GM18951 (cell line): ENCODE results near the gene ANKS1B.

Experiments used
- POLR2A ChIP-seq: IDR thresholded peaks from 4 replicates; pipeline ENCODE4 v1.6.1; 2011; ENCODE audit warnings: mild to moderate bottlenecking; ENCODE audit not compliant: insufficient read length, insufficient read depth; ENCODE audit errors: extremely low read depth
- in situ Hi-C: fragments of 300-500 bp; cut with MboI; formaldehyde crosslinking; loops from one replicate; pipeline ENCODE4 v1.12.0; 2022; ENCODE audit warnings: low sequenced_read_pairs, mixed read lengths, inconsistent platforms; ENCODE audit not compliant: unreplicated experiment

Gene ANKS1B

DNA sequence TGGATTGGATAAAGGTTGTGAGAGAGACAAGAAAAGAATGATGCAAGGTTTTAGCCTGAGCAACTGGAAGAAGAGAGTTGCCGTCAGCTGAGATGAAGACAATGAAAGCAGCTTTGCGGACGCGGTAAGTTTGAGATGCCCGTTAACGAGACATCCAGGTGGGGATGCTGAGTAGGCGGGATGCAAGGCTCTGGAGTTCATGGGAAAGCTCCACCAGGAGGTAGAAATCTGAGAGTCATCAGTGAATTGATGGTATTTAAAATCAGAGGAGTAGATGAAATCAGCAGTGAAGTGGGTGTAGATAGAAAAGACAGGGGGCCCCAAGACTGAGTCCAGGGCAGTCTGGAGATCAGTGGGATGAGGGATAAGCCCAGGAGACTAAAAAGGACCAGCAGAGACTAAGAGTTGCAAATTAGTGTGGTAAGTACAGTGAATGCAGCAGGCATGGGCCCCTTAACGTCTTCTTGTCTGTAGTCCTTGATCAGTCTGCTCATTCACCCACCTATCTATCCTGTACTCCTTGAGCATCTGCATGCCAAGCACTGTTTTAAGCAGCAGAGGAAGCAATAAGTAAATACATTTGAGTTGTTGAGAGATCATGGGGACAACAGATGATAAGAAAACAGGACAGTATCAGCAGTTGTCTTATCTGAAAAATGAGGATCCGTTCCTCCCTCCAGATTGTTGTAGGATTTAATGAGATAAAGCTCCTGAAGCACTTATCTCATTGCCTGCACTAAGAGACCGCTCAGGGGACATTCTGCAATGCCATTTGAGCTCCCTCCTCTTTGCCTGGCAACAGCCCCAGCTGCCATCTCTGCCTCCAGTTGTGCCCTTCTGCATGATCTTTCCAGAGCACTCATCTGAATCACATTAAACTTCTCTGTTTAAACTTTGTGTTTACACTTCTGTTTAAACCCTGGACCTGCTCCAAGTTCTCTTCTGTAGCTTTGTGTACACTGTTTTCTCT is 1248.1 kb downstream of the ANKS1B start:
- in situ Hi-C loops = no loop called here
- no peak for TF ChIP-seq POLR2A

DNA sequence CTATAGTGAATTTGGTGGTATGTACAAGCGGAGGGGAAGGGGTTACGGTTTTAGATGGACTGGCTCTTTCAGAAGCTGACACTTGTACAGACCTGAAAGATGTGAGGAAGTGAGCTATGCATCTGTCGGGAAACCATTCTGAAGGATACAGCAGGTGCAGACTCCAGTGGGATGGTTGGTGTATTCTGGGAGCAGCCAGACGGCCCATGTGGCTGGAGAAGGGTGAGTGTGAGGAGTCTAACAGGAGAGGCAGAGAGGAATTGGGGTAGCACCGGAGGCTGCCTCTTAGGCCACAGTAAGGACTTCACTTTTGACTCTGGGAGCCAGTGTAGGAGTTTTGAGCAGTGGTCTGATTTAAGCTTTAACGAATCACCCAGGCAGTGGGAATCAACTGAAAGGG is 1248.9 kb downstream of the ANKS1B start:
- in situ Hi-C loops = no loop called here
- no peak for TF ChIP-seq POLR2A

DNA sequence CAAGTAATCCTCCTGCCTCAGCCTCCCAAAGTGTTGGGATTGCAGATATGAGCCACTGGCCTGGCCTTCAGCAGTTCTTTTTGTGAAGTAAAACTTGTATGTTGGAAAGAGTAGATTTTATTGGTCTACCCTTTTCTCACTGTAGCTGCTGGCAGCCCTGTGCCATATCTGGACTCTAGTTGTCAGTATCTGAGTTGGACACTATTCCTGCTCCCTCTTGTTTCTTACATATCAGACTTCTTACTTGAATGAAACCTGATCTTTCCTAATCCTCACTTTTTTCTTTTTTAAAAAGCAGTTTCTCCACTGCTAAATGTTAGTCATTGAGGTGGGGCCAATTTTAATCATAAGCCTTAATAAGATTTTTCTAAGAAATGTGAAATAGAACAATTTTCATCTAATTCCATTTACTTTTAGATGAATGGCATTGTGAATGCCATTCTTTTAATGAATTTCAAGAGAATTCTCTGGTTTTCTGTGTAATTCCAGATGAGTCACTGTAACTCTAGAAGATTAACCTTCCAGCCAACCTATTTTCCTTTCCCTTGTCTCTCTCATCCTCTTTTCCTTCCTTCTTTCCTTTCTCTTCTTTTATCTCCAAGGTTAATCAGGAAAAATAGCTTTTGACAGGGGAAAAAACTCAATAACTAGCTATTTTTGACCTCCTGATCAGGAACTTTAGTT is 1250.9 kb downstream of the ANKS1B start:
- TF ChIP-seq POLR2A = no peak
- in situ Hi-C loops = no loop called here

DNA sequence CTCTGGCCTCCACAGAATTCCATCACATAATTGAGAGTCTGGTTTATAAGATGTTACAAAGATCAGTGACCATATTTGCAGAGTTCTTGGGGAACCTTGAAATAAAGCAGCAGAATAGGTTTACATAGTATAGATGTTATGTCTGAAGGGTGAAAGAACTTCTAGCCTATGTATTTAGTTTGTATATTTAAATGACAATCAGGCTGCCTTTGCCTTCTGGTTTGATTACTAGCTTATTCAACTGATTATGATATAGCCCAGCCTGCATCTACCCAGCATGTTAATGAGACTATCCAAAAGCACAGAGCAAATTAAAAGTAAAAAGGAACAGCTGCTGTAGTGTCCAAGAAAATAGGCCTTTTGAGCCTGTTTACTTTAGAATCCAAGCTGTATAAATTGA is 1254.3 kb downstream of the ANKS1B start:
- in situ Hi-C loops = no loop called here
- TF ChIP-seq POLR2A = no peak

DNA sequence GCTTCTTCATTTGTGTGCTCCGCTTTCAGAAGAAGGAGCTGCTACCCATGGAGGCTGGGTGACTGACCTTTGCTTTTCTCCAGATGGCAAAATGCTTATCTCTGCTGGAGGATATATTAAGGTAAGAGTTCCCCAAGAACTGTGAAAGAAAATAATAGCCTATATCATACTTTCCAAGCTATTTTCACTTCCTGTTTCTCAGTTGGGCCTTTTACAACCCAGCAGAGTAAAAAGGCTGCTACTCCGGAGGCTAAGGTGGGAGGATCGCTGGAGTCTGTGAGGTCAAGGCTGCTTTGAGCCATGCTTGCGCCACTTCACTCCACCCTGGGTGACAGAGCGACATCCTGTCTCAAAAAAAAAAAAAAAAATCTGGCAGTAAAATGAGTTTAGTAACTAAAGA is 1257.5 kb downstream of the ANKS1B start:
- TF ChIP-seq POLR2A = no peak
- in situ Hi-C loops = no loop called here

DNA sequence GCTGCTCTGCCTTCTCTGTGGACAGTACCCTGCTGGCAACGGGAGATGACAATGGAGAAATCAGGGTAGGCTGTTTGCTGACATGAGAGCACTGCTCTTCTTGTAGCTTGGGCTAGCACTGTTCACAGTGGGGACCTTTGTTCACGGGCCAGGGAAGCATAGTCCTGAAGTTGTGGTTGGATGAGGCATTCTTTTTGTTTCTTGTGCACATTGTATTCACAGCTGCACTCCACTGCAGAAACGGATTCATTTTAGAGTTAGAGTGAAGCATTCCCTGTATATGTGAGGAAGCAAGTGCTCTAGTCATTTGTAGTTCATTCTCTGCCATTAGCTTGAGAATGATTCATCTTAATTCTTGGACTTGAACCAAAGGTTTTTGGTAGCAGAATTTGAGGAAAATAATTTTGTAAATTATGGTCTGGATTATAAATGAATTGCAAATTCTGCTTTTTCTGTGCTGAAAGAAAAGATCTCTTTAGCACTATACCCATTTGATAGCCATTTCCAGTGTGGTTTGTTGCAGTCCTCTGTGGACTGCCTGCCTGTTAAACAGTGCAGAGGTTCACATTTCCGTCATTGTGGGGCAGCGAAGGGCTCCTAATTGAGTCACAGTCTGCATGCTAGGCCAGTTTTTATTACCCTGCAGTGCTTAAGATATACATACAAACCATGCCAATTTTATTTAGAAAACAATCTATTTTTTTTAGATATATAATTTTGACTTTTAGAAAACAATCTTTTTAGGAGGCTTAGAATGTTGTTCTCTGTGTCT is 1259.1 kb downstream of the ANKS1B start:
- in situ Hi-C loops = no loop called here
- no peak for TF ChIP-seq POLR2A

DNA sequence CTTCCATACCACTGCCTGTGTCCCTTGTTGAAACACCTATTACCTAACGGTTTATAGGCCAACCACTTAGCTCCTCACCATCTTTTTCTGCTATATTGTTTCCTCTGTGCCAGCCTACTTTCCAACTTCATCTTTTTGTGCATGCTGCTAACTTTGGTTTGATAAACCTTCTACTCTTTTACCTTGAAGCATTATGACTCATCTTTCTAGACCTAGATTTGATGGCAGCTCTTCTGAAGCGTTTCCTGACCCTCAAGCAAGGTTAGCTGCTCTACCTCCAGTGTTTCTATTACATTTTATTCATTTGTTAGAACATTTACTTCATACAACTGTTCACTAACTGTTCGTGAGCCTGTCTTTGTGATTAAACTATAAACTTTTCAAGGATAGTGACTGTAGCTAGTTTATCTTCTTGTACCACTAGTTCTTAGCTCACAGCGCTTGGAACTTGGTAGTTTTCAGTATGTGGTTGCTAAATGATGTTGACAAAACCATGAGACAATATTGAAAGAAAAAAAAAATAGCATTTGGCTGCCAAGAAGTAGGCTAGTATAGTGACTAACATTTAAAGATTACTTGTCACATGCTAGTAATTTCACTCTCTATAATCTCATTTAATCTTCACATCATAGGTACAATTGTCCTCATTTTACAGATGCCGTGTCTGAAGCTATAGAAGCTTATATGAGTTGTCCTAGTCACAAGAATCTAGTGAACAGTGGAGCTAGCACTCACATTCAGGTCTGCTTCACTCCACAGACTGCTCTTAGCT is 1260.2 kb downstream of the ANKS1B start:
- no peak for TF ChIP-seq POLR2A
- in situ Hi-C loops = no loop called here

DNA sequence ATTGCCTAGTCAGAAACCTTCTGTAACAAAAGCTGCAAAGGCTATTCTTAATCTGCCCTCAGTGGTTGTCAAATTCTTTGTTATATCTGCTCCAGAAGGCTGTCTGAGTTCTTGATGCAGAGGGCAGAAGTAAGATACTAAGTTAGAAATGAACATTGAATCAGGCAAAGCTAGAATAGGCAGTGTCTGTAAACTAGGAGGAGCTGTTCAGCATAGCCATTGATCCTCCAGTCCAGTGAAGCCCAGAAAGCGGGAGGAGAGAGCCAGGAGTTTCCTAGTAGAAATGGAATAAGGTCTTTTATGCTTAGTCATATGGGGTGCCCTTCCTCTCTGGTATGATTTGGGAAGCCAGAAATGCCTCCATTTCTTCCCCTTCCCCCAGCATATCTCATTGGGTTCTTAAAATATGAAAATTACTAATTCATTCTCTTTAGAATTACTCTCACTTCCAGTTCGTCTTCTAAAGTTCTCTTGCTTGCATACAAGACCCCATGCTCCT is 1263.5 kb downstream of the ANKS1B start:
- no peak for TF ChIP-seq POLR2A
- in situ Hi-C loops = no loop called here

DNA sequence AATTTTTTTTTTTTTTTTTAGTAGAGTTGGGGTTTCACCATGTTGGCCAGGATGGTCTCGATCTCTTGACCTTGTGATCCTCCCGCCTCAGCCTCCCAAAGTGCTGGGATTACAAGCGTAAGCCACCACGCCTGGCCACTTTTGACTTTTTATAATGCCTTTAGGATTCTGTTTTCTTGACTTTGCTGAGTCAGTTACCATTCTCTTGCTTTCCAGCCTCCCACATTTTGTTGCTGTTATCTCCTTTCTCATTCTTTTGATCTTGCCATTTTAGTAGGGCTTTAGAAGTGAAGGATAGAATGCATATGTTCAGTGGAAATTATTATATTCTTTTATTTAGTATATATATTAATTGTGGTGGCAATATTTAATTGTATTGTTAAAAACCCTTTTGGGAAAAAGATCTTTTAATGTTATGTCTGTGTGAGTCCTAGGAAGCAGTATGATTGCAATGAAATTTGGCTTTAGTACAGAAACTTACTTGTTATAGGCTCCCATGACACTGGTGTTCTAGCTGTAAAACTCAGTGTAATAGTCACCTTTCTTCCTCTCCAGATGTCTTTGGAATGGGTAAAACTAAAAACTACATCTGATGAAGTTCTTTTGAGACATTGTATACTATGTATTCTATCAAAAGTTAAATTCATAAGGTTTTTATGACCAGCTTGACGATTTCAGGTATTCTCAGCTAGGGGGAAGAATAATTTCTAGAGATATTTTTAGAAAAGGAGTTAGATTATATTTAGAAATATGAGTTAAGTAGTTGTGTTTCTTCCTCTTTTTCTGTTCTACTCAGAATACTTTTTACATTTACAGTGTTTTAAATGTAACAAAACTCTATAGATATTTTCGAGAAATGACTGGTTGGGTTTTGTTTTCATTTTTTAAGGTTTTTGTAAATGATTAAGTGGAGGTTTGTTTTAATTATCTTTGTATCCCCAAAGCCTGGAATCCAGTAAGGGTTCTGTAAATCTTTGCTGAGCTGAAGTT is 1264.9 kb downstream of the ANKS1B start:
- TF ChIP-seq POLR2A = no peak
- in situ Hi-C loops = no loop called here

DNA sequence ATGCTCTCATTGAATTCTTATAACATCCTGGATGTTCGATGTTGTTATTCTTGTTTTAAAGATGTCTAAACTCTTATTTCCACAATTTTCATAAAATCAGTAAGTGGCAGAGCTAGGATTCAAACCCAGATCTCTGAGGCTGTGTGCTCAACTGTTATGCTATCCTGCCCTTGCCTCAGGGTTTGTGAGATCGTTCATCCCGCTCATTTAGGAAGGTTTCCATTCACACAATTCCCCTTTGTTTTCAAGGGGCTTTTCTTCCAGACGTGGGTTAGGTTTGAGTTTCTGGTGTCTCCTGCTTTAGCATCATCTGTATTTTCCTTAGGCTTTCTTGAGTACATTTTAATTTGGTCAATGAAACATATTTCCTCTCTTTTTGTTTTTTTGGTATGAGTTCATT is 1270.3 kb downstream of the ANKS1B start:
- TF ChIP-seq POLR2A = no peak

DNA sequence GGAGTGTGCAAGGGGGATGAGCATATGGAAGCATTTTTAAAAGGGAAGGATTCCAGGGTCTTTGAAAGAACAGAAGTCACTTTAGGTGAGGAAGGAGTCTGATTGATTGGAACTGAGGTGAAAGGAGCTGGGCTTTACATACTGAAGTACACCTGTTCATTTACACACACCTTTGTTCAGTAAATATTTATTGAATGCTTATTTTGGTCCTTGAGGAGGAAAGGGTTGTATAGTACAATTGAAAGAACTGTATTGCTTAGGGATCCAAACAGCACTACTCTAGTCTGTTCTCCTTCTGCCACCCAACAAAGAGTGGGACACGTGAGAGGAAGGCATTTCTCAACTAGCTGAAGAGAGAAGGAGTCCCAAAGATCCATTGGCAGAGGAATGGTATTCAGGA is 1275.7 kb downstream of the ANKS1B start:
- TF ChIP-seq POLR2A = no peak

More for the DNA sequence above, 1270.3 kb downstream of the ANKS1B start:
- in situ Hi-C loops = no loop called here

More for the DNA sequence above, 1275.7 kb downstream of the ANKS1B start:
- in situ Hi-C loops = no loop called here
